Calu3 (cell line): ENCODE data around the gene ACTR1B. TPM values are rescaled to one million over a fixed set of nuclear protein-coding genes. Genes with fewer than 3 reads are reported as not detected.
"Not testable (repeated sequence)": the region's sequence is repeated elsewhere in the genome, so short reads cannot be mapped to it uniquely, and the experiment has no call there.

ENCODE experiments used
- BruUV-seq: library from RNA; stranded (reverse); fragments of 400-500 nt; replicated peaks from 2 replicates; lab custom pipeline; 2021; lab: Mats Ljungman, UMichigan
- CTCF ChIA-PET: fragments of 300-600 bp; sonication (Branson Sonifier 250); formaldehyde crosslinking; loops from one replicate; lab custom pipeline; 2022; ENCODE audit warnings: antibody characterized with exemption; lab: Charles Lee
- DNase-seq: peaks from one replicate; pipeline ENCODE4 v3.0.0; 2022
- H3K27ac Mint-ChIP-seq: one replicate; pipeline ENCODE4 v1.8.0; 2022; ENCODE audit warnings: mixed read lengths; ENCODE audit not compliant: unreplicated experiment
- H3K27me3 Mint-ChIP-seq: one replicate; pipeline ENCODE4 v1.8.0; 2022; ENCODE audit warnings: mixed read lengths; ENCODE audit not compliant: unreplicated experiment
- H3K36me3 Mint-ChIP-seq: one replicate; pipeline ENCODE4 v1.8.0; 2022; ENCODE audit warnings: mild to moderate bottlenecking, moderate library complexity, mixed read lengths; ENCODE audit not compliant: insufficient read depth, unreplicated experiment
- H3K4me1 Mint-ChIP-seq: one replicate; pipeline ENCODE4 v1.8.0; 2022; ENCODE audit warnings: mild to moderate bottlenecking, low read depth, mixed read lengths; ENCODE audit not compliant: unreplicated experiment
- H3K4me3 Mint-ChIP-seq: one replicate; pipeline ENCODE4 v1.8.0; 2022; ENCODE audit warnings: mild to moderate bottlenecking, low read depth, moderate library complexity, mixed read lengths; ENCODE audit not compliant: unreplicated experiment
- H3K9me3 Mint-ChIP-seq: one replicate; pipeline ENCODE4 v1.8.0; 2022; ENCODE audit warnings: low read depth, mixed read lengths; ENCODE audit not compliant: unreplicated experiment
- CTCF ChIP-seq: fragments of 200-600 bp; IDR thresholded peaks from one replicate; pipeline ENCODE4 v1.8.0; 2022; ENCODE audit warnings: antibody characterized with exemption; ENCODE audit not compliant: unreplicated experiment
- intact Hi-C: fragments of 100-400 bp; cut with micrococcal nuclease; formaldehyde crosslinking; loops from one replicate; pipeline ENCODE4 v1.10.0; 2022; ENCODE audit not compliant: unreplicated experiment
- total RNA-seq: library from RNA; stranded (reverse); gene quantifications from 2 replicates; pipeline ENCODE4 v1.2.3, GENCODE V29; 2022

ACTR1B gene
- total RNA-seq, 1 experiment from 2014 or later = 48.7 TPM

GRCh38 chr2:97646977-97647376 is 16.9 kb downstream of the ACTR1B start:
- H3K4me1 Mint-ChIP-seq = peaks cover 17% of the 10 kb centered on the region
- H3K4me3 Mint-ChIP-seq = peak overlapping the region; percentile 98
- peaks cover 53% of the 10 kb centered on the region for H3K36me3 Mint-ChIP-seq
- TF ChIP-seq CTCF = no peak
- DNase-seq = no peak
- no peaks in the 10 kb centered on the region for H3K9me3 Mint-ChIP-seq
- H3K27me3 Mint-ChIP-seq = no peaks in the 10 kb centered on the region
- BruUV-seq = TSS peak; percentile 57
- intact Hi-C loops = no loop called here
- CTCF ChIA-PET = interaction anchor here (0.6 kb wide), 1 partner anchor 89 kb away, joined by 3 read pairs; no protein-coding TSS in a partner anchor
- H3K27ac Mint-ChIP-seq = peak overlapping the region; percentile 66

- peak; percentile 98 for DNase-seq
- no peaks in the 10 kb centered on the region for H3K9me3 Mint-ChIP-seq
- TF ChIP-seq CTCF = no peak
- no TSS peak for BruUV-seq
- H3K4me3 Mint-ChIP-seq = peak within 1 kb of the TSS; percentile 98
- no peaks in the 10 kb centered on the region for H3K27me3 Mint-ChIP-seq
- H3K36me3 Mint-ChIP-seq = peaks cover 50% of the 10 kb centered on the region
- CTCF ChIA-PET = interaction anchor here (1.0 to 1.5 kb wide), 3 partner anchors 17 to 54 kb away, joined by 4 to 9 read pairs (median 7); partner anchors contain the start of gene ACTR1B
- peak within 1 kb of the TSS; percentile 94 for H3K27ac Mint-ChIP-seq
- intact Hi-C loops = no loop called here
- peaks cover 17% of the 10 kb centered on the region for H3K4me1 Mint-ChIP-seq
Measured at GRCh38 chr2:97645695-97646629, 17.9 kb downstream of the ACTR1B start, which contains the start of gene COX5B. TSS of gene COX5B (plus strand) at chr2:97646062. CDS start at chr2:97646087, 25 bp downstream.

- BruUV-seq = TSS peak; percentile 80
- TF ChIP-seq CTCF = no peak
- Mint-ChIP-seq H3K27ac (peak overlapping the region; percentile 94), H3K4me3 (peak overlapping the region; percentile 98), H3K36me3 (peaks cover 42% of the 10 kb centered on the region), H3K9me3 (no peaks in the 10 kb centered on the region), H3K27me3 (no peaks in the 10 kb centered on the region), H3K4me1 (peaks cover 17% of the 10 kb centered on the region)
- CTCF ChIA-PET = interaction anchor here (1.0 to 1.5 kb wide), 3 partner anchors 17 to 55 kb away, joined by 4 to 9 read pairs (median 7); partner anchors contain the start of gene ACTR1B
- DNase-seq = no peak
- intact Hi-C loops = no loop called here
Measured at GRCh38 chr2:97645112-97645694, 18.6 kb downstream of the ACTR1B start.

- Mint-ChIP-seq H3K4me3 (no peak overlapping the region), H3K36me3 (peaks cover 32% of the 10 kb centered on the region), H3K4me1 (peaks cover 17% of the 10 kb centered on the region), H3K9me3 (no peaks in the 10 kb centered on the region), H3K27ac (no peak overlapping the region), H3K27me3 (peaks cover 3% of the 10 kb centered on the region)
- TF ChIP-seq CTCF = no peak
- intact Hi-C loops = no loop called here
- CTCF ChIA-PET = no interaction called here
- no TSS peak for BruUV-seq
- no peak for DNase-seq
Measured at GRCh38 chr2:97644023-97644717, 19.7 kb downstream of the ACTR1B start.

- DNase-seq, H3K4me1 Mint-ChIP-seq, BruUV-seq, H3K36me3 Mint-ChIP-seq, H3K4me3 Mint-ChIP-seq, H3K27ac Mint-ChIP-seq, H3K9me3 Mint-ChIP-seq, CTCF ChIA-PET, intact Hi-C loops: not testable (repeated sequence)
- peaks cover 27% of the 10 kb centered on the region for H3K27me3 Mint-ChIP-seq
Measured at GRCh38 chr2:97626049-97626430, 37.8 kb downstream of the ACTR1B start.
